Subcutaneous adipose tissue (tissue), 4 donors: Measurements from ENCODE around the gene BLM. TPM values are rescaled to one million over a fixed set of nuclear protein-coding genes. Genes with fewer than 3 reads are reported as not detected.

Source experiments
- CTCF ChIP-seq: fragments of 450-650 bp; IDR thresholded peaks from one replicate; pipeline ENCODE4 v1.5.1; 2016; ENCODE audit warnings: low read depth, mild to moderate bottlenecking, control low read depth, antibody characterized with exemption, moderate library complexity
- total RNA-seq, 4 donors: library from RNA; depleted of rRNA; stranded (reverse); fragments of >200 nt; gene quantifications; one replicate each; pipeline ENCODE4 v1.1.0, GENCODE V29; 2016

BLM gene
- total RNA-seq, 4 donors from 2014 or later: 2.4 to 13.6 (median 6.8) TPM

- no peak for TF ChIP-seq CTCF
Observed at GRCh38 chr15:90686435-90687218, 30.5 kb upstream of the BLM start.

GRCh38 chr15:90690585-90690984 lies 26.6 kb upstream of the BLM start:
- no peak for TF ChIP-seq CTCF

DNA sequence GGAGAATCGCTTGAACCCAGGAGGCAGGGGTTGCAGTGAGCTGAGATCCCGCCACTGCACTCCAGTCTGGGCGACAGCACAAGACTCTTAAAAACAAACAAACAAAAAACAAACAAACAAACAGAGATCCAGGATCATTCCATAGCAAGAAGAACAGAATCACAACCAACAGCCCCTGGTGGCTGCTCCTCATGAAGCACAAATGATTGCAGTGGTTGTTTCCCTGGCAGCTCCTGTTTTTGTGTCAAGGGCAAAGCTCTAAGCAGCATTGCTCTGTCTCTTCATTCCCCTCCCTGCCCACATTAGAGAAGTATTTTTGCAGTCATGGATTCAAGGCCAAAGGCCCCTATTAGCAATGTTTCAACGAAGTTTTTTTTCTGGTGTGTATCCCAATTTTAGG lies 25.8 kb upstream of the BLM start:
- no peak for TF ChIP-seq CTCF

- TF ChIP-seq CTCF: no peak
Observed at GRCh38 chr15:90691982-90692773, 25.0 kb upstream of the BLM start.

DNA sequence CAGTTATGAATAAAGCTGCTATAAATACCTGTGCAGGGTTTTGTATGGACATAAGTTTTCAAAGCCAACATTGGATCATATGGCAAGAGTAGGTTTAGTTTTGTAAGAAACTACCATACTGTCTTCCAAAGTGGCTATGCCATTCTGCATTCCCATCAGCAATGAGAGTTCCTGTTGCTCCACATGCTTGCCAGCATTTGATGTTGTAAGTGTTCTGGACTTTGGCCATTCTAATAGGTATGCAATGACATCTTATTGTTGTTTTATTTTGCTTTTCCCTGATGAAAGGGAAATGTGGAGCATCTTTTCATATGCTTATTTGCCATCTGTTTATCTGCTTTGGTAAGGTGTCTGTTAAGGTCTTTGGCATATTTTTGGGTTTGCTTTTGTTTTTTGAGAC lies 22.2 kb upstream of the BLM start:
- TF ChIP-seq CTCF: no peak

DNA sequence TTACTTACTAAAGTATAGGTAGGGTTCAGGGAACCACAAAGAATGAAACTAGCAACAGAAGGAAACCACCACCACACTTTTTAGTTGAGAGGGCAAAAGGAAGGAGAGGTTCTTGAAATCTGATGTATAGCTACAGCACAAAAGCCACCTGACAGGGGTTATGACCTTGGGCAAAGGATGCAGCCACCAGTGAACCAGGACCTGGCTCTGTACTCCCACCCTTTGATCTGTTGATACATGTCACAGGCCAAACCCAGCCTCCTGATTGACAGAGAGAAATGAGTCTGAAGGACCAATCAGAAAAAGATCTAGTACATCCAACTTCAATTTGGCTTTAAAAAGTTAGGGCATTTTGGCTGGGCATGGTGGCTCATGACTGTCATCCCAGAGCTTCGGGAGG lies 20.0 kb upstream of the BLM start:
- no peak for TF ChIP-seq CTCF

DNA sequence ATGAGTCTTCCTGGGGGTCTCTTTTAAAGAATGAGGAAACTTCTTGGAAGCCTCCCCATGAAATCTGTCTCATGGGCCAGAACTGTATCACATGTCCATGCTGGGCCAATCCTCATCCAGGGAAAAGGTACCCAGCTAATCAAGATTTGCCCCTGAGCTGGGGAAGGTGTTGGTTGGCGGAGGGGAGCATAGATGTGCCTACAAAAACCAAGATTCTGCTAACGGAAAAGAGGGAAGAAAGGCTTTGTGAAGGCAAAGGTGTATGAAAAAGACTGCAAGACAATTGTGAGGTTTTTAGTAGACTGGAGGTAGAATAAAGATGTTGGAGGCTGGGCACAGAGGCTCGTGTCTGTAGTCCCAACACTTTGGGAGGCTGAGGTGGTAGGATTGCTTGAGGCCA lies 18.5 kb upstream of the BLM start:
- TF ChIP-seq CTCF: no peak
